Neural cell (in vitro differentiated cells): Measurements from ENCODE around the gene FGF2. TPM values are rescaled to one million over a fixed set of nuclear protein-coding genes. Genes with fewer than 3 reads are reported as not detected.

ENCODE experiments used
- H2AFZ ChIP-seq: fragments of 200-600, 300-800 bp; sonication (generic), shearing (Covaris generic); 2 replicates; pipeline ENCODE4 v1.6.0; 2014; ENCODE audit warnings: low read depth, mild to moderate bottlenecking, antibody characterized with exemption, low read length, moderate library complexity
- H3F3A ChIP-seq: fragments of 200-600 bp; shearing (Covaris generic); 2 replicates; pipeline ENCODE4 v1.6.1; 2016; ENCODE audit warnings: mild to moderate bottlenecking, moderate library complexity, mixed read lengths, antibody characterized with exemption, low read length; ENCODE audit not compliant: insufficient read depth, poor library complexity, severe bottlenecking
- H3K27ac ChIP-seq: fragments of 200-600, 300-800 bp; sonication (generic), shearing (Covaris generic); 2 replicates; pipeline ENCODE4 v1.5.1; 2014; ENCODE audit warnings: mild to moderate bottlenecking, low read length, moderate library complexity
- H3K27me3 ChIP-seq: fragments of 300-800, 200-600 bp; sonication (generic), shearing (Covaris generic); 2 replicates; pipeline ENCODE4 v1.6.0; 2014; ENCODE audit warnings: mild to moderate bottlenecking, low read depth, low read length, moderate library complexity; ENCODE audit not compliant: insufficient read depth
- H3K36me3 ChIP-seq: fragments of 300-800, 200-600 bp; sonication (generic), shearing (Covaris generic); 2 replicates; pipeline ENCODE4 v1.5.1; 2014; ENCODE audit warnings: mild to moderate bottlenecking, antibody characterized with exemption, low read length, moderate library complexity; ENCODE audit not compliant: insufficient read depth
- H3K4me2 ChIP-seq: fragments of 300-800, 200-600 bp; sonication (generic), shearing (Covaris generic); 2 replicates; pipeline ENCODE4 v1.6.0; 2014; ENCODE audit warnings: mild to moderate bottlenecking, low read length
- H3K4me3 ChIP-seq: fragments of 300-800, 200-600 bp; sonication (generic), shearing (Covaris generic); 2 replicates; pipeline ENCODE4 v1.5.1; 2014; ENCODE audit warnings: mild to moderate bottlenecking, low read length, moderate library complexity
- H3K79me2 ChIP-seq: fragments of 200-600 bp; shearing (Covaris generic); replicated peaks from 2 replicates; pipeline ENCODE4 v1.6.0; 2014; ENCODE audit warnings: mild to moderate bottlenecking, low read length, moderate library complexity; ENCODE audit not compliant: insufficient read depth
- H3K9ac ChIP-seq: fragments of 300-800, 200-600 bp; sonication (generic), shearing (Covaris generic); 2 replicates; pipeline ENCODE4 v1.6.1; 2016; ENCODE audit warnings: mild to moderate bottlenecking, low read length, mixed read lengths
- H3K9me2 ChIP-seq: fragments of 200-600 bp; shearing (Covaris generic); 2 replicates; pipeline ENCODE4 v1.6.1; 2016; ENCODE audit warnings: mild to moderate bottlenecking, low read length, mixed read lengths; ENCODE audit not compliant: insufficient read depth
- H3K9me3 ChIP-seq: fragments of 200-600, 300-800 bp; sonication (generic), shearing (Covaris generic); 2 replicates; pipeline ENCODE4 v1.6.1; 2016; ENCODE audit warnings: mild to moderate bottlenecking, mixed run types, low read length, moderate library complexity, mixed read lengths
- H4K20me1 ChIP-seq: fragments of 200-600 bp; shearing (Covaris generic); 2 replicates; pipeline ENCODE4 v1.6.1; 2016; ENCODE audit warnings: mild to moderate bottlenecking, mixed run types; ENCODE audit not compliant: insufficient read depth
- CTCF ChIP-seq: fragments of 450-650 bp; IDR thresholded peaks from 2 replicates; pipeline ENCODE4 v1.5.1; 2014; ENCODE audit warnings: antibody characterized with exemption, mild to moderate bottlenecking, moderate library complexity; ENCODE audit not compliant: poor library complexity, severe bottlenecking
- EP300 ChIP-seq: fragments of 450-650 bp; conservative IDR thresholded peaks from 2 replicates; pipeline ENCODE4 v1.6.1; 2014; ENCODE audit warnings: antibody characterized with exemption, mild to moderate bottlenecking, moderate library complexity; ENCODE audit not compliant: poor library complexity, severe bottlenecking
- EZH2 ChIP-seq: fragments of 200-600, 300-800 bp; shearing (Covaris generic), sonication (generic); IDR thresholded peaks from 2 replicates; pipeline ENCODE4 v1.6.1; 2014; ENCODE audit warnings: antibody characterized with exemption, low read length, borderline replicate concordance, mild to moderate bottlenecking; ENCODE audit not compliant: insufficient read depth, poor library complexity, severe bottlenecking
- MXI1 ChIP-seq: fragments of 450-650 bp; conservative IDR thresholded peaks from 2 replicates; pipeline ENCODE4 v1.6.1; 2014; ENCODE audit warnings: antibody characterized with exemption, mild to moderate bottlenecking; ENCODE audit not compliant: poor library complexity, severe bottlenecking
- POLR2AphosphoS5 ChIP-seq: IDR thresholded peaks from 2 replicates; pipeline ENCODE4 v1.6.1; 2012
- RAD21 ChIP-seq: fragments of 450-650 bp; conservative IDR thresholded peaks from 2 replicates; pipeline ENCODE4 v1.6.1; 2014; ENCODE audit warnings: antibody characterized with exemption, mild to moderate bottlenecking, moderate library complexity
- SMC3 ChIP-seq: fragments of 450-650 bp; conservative IDR thresholded peaks from 2 replicates; pipeline ENCODE4 v1.6.1; 2014; ENCODE audit warnings: antibody characterized with exemption, mild to moderate bottlenecking, moderate library complexity; ENCODE audit not compliant: poor library complexity
- TAF1 ChIP-seq: IDR thresholded peaks from 2 replicates; pipeline ENCODE4 v1.6.1; 2012; ENCODE audit warnings: low read depth
- polyA plus RNA-seq: library from polyadenylated mRNA; depleted of rRNA; stranded (reverse); fragments of >200 nt; gene quantifications from 2 replicates; pipeline ENCODE4 v1.2.3, GENCODE V29; 2014
- TF ChIP-seq, protein P1 (sequence below): IDR thresholded peaks from 2 replicates; pipeline ENCODE4 v1.6.1; 2012; ENCODE audit warnings: borderline replicate concordance

Gene FGF2
- polyA plus RNA-seq, 1 donor from 2014 or later, result 5.8 TPM

- no peak for TF ChIP-seq CTCF
- no peak for TF ChIP-seq TAF1
Measured at GRCh38 chr4:122815248-122815647, 11.4 kb upstream of the FGF2 start (continued).

DNA sequence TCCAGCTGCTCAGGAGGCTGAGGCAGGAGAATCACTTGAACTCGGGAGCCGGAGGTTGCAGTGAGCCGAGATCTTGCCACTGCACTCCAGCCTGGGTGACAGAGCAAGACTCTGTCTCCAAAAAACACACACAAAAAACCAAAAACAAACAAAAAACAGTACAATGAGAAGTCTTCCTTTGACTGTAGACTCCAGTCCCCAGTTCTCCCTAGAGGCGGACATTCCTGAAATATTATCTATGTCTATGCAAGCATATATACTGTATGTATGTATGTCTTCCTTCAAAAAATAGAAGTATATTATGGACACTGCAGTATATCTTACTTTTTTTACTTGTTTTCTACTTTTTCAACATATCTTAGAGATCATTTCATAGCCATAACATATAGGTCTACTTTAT lies 10.2 kb upstream of the FGF2 start:
- no peaks in the 10 kb centered on the region for H3F3A ChIP-seq
- no peaks in the 10 kb centered on the region for H4K20me1 ChIP-seq
- TF ChIP-seq EP300, result no peak
- no peak for TF ChIP-seq SMC3
- TF ChIP-seq TAF1, result no peak
- no peak for TF ChIP-seq CTCF
- no peak for TF ChIP-seq RAD21
- no peak for TF ChIP-seq EZH2
- TF ChIP-seq POLR2AphosphoS5, result no peak
- TF ChIP-seq MXI1, result no peak
- TF ChIP-seq, protein P1, sequence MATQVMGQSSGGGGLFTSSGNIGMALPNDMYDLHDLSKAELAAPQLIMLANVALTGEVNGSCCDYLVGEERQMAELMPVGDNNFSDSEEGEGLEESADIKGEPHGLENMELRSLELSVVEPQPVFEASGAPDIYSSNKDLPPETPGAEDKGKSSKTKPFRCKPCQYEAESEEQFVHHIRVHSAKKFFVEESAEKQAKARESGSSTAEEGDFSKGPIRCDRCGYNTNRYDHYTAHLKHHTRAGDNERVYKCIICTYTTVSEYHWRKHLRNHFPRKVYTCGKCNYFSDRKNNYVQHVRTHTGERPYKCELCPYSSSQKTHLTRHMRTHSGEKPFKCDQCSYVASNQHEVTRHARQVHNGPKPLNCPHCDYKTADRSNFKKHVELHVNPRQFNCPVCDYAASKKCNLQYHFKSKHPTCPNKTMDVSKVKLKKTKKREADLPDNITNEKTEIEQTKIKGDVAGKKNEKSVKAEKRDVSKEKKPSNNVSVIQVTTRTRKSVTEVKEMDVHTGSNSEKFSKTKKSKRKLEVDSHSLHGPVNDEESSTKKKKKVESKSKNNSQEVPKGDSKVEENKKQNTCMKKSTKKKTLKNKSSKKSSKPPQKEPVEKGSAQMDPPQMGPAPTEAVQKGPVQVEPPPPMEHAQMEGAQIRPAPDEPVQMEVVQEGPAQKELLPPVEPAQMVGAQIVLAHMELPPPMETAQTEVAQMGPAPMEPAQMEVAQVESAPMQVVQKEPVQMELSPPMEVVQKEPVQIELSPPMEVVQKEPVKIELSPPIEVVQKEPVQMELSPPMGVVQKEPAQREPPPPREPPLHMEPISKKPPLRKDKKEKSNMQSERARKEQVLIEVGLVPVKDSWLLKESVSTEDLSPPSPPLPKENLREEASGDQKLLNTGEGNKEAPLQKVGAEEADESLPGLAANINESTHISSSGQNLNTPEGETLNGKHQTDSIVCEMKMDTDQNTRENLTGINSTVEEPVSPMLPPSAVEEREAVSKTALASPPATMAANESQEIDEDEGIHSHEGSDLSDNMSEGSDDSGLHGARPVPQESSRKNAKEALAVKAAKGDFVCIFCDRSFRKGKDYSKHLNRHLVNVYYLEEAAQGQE, result no peak
- H3K79me2 ChIP-seq, result no peaks in the 10 kb centered on the region
- H3K27me3 ChIP-seq, result no peaks in the 10 kb centered on the region
- H3K9me3 ChIP-seq, result no peaks in the 10 kb centered on the region
- no peaks in the 10 kb centered on the region for H3K9me2 ChIP-seq
- no peak overlapping the region for H3K4me3 ChIP-seq
- no peak overlapping the region for H3K9ac ChIP-seq
- no peak overlapping the region for H2AFZ ChIP-seq
- no peaks in the 10 kb centered on the region for H3K36me3 ChIP-seq
- H3K4me2 ChIP-seq, result no peak overlapping the region
- no peak overlapping the region for H3K27ac ChIP-seq
